Smooth muscle cell (in vitro differentiated cells): Measurements from ENCODE around the gene BANF2. TPM values are rescaled to one million over a fixed set of nuclear protein-coding genes. Genes with fewer than 3 reads are reported as not detected.
A peak's percentile ranks its signal among the peaks of the same experiment; 100 is the strongest.

Experiments used
- DNase-seq: peaks from one replicate; lab custom pipeline; 2025; ENCODE audit not compliant: unreplicated experiment; lab: John Stamatoyannopoulos, UW
- H2AFZ ChIP-seq: fragments of 200-600 bp; sonication (generic); 2 replicates; pipeline ENCODE4 v1.6.0; 2016; ENCODE audit warnings: antibody characterized with exemption, low read depth, mild to moderate bottlenecking
- H3F3A ChIP-seq: fragments of 200-600 bp; sonication (generic); 2 replicates; pipeline ENCODE4 v1.6.0; 2017; ENCODE audit warnings: antibody characterized with exemption, low read depth
- H3K27ac ChIP-seq: fragments of 200-600 bp; sonication (generic); 2 replicates; pipeline ENCODE4 v1.5.1; 2016; ENCODE audit warnings: low read depth, mild to moderate bottlenecking
- H3K27me3 ChIP-seq: fragments of 200-600 bp; sonication (generic); 2 replicates; pipeline ENCODE4 v1.6.1; 2016; ENCODE audit warnings: low read depth, mild to moderate bottlenecking
- H3K36me3 ChIP-seq: fragments of 200-600 bp; sonication (generic); 2 replicates; pipeline ENCODE4 v1.5.1; 2016; ENCODE audit warnings: low read depth
- H3K4me1 ChIP-seq: fragments of 200-600 bp; sonication (generic); 2 replicates; pipeline ENCODE4 v1.5.1; 2016; ENCODE audit warnings: low read depth
- H3K4me2 ChIP-seq: fragments of 200-600 bp; sonication (generic); 2 replicates; pipeline ENCODE4 v1.6.0; 2016; ENCODE audit warnings: mild to moderate bottlenecking
- H3K4me3 ChIP-seq: fragments of 200-600 bp; sonication (generic); 2 replicates; pipeline ENCODE4 v1.5.1; 2016; ENCODE audit warnings: mild to moderate bottlenecking
- H3K79me2 ChIP-seq: fragments of 200-600 bp; sonication (generic); 2 replicates; pipeline ENCODE4 v1.6.0; 2016; ENCODE audit warnings: low read depth, mild to moderate bottlenecking
- H3K9ac ChIP-seq: fragments of 200-600 bp; sonication (generic); 2 replicates; pipeline ENCODE4 v1.6.0; 2016; ENCODE audit warnings: low read depth
- H3K9me3 ChIP-seq: fragments of 200-600 bp; sonication (generic); replicated peaks from 2 replicates; pipeline ENCODE4 v1.5.1; 2016; ENCODE audit warnings: low read depth
- H4K20me1 ChIP-seq: fragments of 200-600 bp; sonication (generic); 2 replicates; pipeline ENCODE4 v1.6.0; 2016; ENCODE audit warnings: low read depth
- WGBS: methylation state at CpG from one replicate; pipeline ENCODE4 v1.1.7; 2016; ENCODE audit warnings: low lambda C conversion rate; 5-methylcytosine and 5-hydroxymethylcytosine counted together
- polyA plus RNA-seq: library from polyadenylated mRNA; unstranded; fragments of >200 nt; fragmentation: Nextera tagmentation; extraction: Ambion mirVana; gene quantifications from 2 replicates; pipeline ENCODE4 v1.2.1, GENCODE V29; 2016
- total RNA-seq: library from RNA; depleted of rRNA; stranded (reverse); fragments of >200 nt; gene quantifications from 2 replicates; pipeline ENCODE4 v1.2.3, GENCODE V29; 2014
- TF ChIP-seq, protein P1 (sequence below): fragments of 200-600 bp; sonication (generic); IDR thresholded peaks from 2 replicates; pipeline ENCODE4 v1.5.1; 2017; ENCODE audit warnings: borderline replicate concordance, mild to moderate bottlenecking, antibody characterized with exemption; ENCODE audit not compliant: insufficient read depth, poor library complexity, severe bottlenecking

The BANF2 gene
- total and polyA plus RNA-seq, 2 experiments from 2014 or later: not detected

DNA sequence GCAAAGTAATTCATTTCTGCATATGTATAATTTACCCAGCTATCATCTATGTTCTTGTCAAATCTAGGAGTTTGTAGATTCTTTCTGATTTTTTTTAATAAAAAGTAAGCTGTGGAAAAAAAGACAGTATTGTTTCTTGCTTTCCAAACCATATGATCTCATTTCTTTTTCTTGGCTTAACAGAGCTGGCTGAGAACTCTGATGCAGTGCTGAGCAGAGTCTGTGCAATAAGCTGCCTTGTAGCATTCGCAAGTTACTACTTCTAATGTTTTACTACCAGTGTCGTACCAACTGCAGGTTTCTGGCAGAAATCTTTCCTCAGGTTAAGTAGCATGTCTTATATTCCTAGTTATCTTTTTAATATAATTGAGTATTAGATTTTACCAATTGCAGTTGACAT is 33.3 kb upstream of the BANF2 start:
- TF ChIP-seq, protein P1, sequence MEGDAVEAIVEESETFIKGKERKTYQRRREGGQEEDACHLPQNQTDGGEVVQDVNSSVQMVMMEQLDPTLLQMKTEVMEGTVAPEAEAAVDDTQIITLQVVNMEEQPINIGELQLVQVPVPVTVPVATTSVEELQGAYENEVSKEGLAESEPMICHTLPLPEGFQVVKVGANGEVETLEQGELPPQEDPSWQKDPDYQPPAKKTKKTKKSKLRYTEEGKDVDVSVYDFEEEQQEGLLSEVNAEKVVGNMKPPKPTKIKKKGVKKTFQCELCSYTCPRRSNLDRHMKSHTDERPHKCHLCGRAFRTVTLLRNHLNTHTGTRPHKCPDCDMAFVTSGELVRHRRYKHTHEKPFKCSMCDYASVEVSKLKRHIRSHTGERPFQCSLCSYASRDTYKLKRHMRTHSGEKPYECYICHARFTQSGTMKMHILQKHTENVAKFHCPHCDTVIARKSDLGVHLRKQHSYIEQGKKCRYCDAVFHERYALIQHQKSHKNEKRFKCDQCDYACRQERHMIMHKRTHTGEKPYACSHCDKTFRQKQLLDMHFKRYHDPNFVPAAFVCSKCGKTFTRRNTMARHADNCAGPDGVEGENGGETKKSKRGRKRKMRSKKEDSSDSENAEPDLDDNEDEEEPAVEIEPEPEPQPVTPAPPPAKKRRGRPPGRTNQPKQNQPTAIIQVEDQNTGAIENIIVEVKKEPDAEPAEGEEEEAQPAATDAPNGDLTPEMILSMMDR: no peak
- 65% methylated on average over 2 of the region's 2 CpGs for WGBS
- Histone ChIP-seq H3K4me3 (no peak overlapping the region), H3K4me1 (peaks cover 21% of the 10 kb centered on the region), H3K27me3 (no peaks in the 10 kb centered on the region), H3K27ac (peak overlapping the region; percentile 89), H3K36me3 (no peaks in the 10 kb centered on the region), H3K9ac (no peak overlapping the region), H3K9me3 (no peaks in the 10 kb centered on the region), H4K20me1 (peaks cover 100% of the 10 kb centered on the region), H3F3A (peaks cover 43% of the 10 kb centered on the region), H2AFZ (no peak overlapping the region), H3K79me2 (peaks cover 100% of the 10 kb centered on the region), H3K4me2 (no peak overlapping the region)
- no peak for DNase-seq

DNA sequence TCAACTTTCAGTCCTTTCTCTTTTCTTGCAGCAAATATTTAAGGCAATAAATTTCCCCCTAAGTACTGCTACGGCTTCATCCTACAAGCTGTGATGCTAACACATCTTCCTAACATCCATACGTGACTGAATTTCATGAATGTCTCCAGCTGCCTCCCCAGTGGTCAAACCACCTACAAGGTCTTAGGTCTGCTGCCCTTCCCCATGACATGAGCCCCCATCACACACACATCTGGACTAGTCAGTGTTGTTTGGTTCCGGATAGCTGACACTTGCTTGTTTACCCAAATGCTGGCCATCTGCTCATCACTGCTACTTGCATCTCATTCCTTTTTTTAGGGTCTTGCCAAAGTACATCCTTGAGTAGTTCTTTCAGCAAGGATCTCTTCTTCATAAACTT is 32.3 kb upstream of the BANF2 start:
- H3K79me2 ChIP-seq: peaks cover 100% of the 10 kb centered on the region
- H3K4me3 ChIP-seq: no peak overlapping the region
- H3K4me2 ChIP-seq: no peak overlapping the region
- H3K27ac ChIP-seq: peak overlapping the region; percentile 89
- H3K36me3 ChIP-seq: no peaks in the 10 kb centered on the region
- DNase-seq: no peak
- peaks cover 41% of the 10 kb centered on the region for H3F3A ChIP-seq
- H4K20me1 ChIP-seq: peaks cover 100% of the 10 kb centered on the region
- no peak overlapping the region for H3K9ac ChIP-seq
- TF ChIP-seq, protein P1: no peak
- peaks cover 21% of the 10 kb centered on the region for H3K4me1 ChIP-seq
- no peak overlapping the region for H2AFZ ChIP-seq
- H3K9me3 ChIP-seq: no peaks in the 10 kb centered on the region
- WGBS: 77% methylated on average over 3 of the region's 3 CpGs
- no peaks in the 10 kb centered on the region for H3K27me3 ChIP-seq

DNA sequence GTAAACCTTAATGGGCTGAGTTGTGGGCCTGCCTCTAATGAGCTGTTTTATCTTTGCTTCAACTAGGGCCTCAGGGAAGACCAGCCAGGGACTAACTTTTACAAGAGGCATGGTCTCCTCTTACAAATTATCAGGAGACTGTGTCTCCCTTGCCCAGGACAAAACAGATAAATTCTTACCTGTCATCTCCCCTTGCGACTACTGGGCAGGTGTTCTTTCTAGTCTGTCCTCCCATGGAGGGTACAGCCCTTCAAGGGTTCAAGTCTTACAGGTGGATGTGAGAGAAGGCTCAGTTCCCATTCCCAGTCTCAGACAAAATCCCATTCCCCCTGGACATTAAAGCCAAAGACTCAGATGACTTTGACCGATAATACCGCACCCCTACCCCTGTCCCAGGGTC is 31.3 kb upstream of the BANF2 start:
- 83% methylated on average over 3 of the region's 3 CpGs for WGBS
- H3K4me2 ChIP-seq: no peak overlapping the region
- no peak overlapping the region for H3K4me3 ChIP-seq
- peaks cover 34% of the 10 kb centered on the region for H3F3A ChIP-seq
- H3K36me3 ChIP-seq: no peaks in the 10 kb centered on the region
- H3K9me3 ChIP-seq: no peaks in the 10 kb centered on the region
- TF ChIP-seq, protein P1: no peak
- peaks cover 100% of the 10 kb centered on the region for H4K20me1 ChIP-seq
- H3K79me2 ChIP-seq: peaks cover 100% of the 10 kb centered on the region
- DNase-seq: no peak
- no peaks in the 10 kb centered on the region for H3K27me3 ChIP-seq
- no peak overlapping the region for H3K9ac ChIP-seq
- no peak overlapping the region for H2AFZ ChIP-seq
- H3K4me1 ChIP-seq: peaks cover 16% of the 10 kb centered on the region
- H3K27ac ChIP-seq: no peak overlapping the region

DNA sequence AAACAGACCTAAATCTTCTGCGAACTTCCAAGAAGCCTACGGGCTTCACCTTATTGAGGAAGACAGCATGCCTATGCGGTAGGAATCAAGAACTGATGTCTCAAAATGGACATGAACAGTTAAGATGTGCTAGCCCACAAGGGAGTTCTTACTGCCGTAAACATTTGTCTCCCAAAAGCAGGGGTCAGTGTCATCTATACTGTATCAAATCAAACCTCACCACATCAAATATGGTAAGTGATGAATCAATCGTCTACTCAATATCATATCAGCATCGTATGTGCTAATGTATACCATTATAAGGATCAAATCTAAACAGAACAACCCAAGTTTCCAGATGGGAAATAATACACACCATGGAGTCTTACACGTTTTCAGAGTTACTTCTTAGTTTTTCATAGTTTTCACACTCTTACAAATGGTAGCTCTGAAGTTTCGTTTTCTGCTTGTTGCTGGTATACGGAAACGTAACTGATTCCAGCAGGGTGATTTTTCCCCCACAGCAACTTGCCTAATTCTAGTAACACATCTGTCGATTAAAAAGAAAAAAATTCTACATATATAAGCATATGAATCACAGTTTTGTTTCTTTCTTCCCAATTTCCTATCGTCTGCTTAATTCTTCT is 30.3 kb upstream of the BANF2 start:
- H3K36me3 ChIP-seq: no peaks in the 10 kb centered on the region
- no peak overlapping the region for H3K4me3 ChIP-seq
- peaks cover 100% of the 10 kb centered on the region for H3K79me2 ChIP-seq
- 91% methylated on average over 12 of the region's 12 CpGs for WGBS
- H3K4me1 ChIP-seq: peaks cover 9% of the 10 kb centered on the region
- H3K27ac ChIP-seq: no peak overlapping the region
- TF ChIP-seq, protein P1: no peak
- DNase-seq: no peak
- no peaks in the 10 kb centered on the region for H3K27me3 ChIP-seq
- H3K9me3 ChIP-seq: no peaks in the 10 kb centered on the region
- no peak overlapping the region for H2AFZ ChIP-seq
- no peak overlapping the region for H3K9ac ChIP-seq
- H3K4me2 ChIP-seq: no peak overlapping the region
- peaks cover 34% of the 10 kb centered on the region for H3F3A ChIP-seq
- H4K20me1 ChIP-seq: peaks cover 100% of the 10 kb centered on the region
